ENCODE results near the gene ATP9B. TPM values are rescaled to one million over a fixed set of nuclear protein-coding genes. Genes with fewer than 3 reads are reported as not detected.

The ATP9B gene
- polyA plus RNA-seq, 3 donors = 7.2 to 20.3 (median 14.0) TPM

- TF ChIP-seq, protein P1, sequence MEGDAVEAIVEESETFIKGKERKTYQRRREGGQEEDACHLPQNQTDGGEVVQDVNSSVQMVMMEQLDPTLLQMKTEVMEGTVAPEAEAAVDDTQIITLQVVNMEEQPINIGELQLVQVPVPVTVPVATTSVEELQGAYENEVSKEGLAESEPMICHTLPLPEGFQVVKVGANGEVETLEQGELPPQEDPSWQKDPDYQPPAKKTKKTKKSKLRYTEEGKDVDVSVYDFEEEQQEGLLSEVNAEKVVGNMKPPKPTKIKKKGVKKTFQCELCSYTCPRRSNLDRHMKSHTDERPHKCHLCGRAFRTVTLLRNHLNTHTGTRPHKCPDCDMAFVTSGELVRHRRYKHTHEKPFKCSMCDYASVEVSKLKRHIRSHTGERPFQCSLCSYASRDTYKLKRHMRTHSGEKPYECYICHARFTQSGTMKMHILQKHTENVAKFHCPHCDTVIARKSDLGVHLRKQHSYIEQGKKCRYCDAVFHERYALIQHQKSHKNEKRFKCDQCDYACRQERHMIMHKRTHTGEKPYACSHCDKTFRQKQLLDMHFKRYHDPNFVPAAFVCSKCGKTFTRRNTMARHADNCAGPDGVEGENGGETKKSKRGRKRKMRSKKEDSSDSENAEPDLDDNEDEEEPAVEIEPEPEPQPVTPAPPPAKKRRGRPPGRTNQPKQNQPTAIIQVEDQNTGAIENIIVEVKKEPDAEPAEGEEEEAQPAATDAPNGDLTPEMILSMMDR (IDR thresholded peaks at IDR 0.05) = no peak
These were observed 22.7 kb upstream of the ATP9B start for GRCh38 chr18:79046522-79046921.

DNA sequence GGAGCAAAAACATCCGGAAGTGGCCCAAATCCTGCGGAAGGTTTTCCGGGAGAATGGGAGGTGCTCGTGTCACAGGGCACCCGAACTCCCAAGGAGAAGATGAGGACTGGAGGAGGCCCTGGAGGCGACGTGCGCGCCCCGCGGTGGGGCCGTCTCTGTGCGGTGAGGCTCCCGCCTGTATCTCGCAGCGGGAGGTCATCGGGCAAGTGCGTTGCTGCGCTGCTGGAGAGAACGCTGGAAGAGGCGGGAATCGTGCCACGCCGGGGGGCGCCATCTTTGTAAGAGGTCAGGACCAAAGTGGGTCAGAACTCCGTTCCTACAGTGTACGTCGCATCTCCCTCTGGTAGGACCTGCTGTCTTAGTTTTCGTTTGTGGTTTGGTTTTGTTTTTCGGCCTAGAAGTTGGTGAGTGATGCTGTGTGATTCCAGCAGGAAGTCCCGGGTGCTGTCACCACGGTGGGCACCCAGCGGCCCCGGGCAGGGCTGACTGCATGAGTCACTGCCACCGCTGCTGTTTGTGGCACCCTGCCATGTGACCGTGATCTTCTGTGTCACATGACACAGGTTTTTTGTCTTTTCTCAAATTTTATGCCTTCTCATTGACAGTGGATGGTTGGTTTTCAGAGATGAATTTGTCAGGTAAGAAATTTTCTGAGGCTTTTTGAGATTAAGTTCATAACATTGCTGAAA lies 21.5 kb upstream of the ATP9B start:
- peaks cover 1 to 14% (median 9%) of the 10 kb centered on the region in 3 donors for H3K27me3 Mint-ChIP-seq (ENCODE audit: low read depth in 3 of 3)
- H3K27ac ChIP-seq (ENCODE audit: low read depth in 1 of 2, low read length in 2 of 2) = no peak overlapping the region
- no peak for DNase-seq
- H3K4me3 ChIP-seq (replicated peaks in 1 of 3; ENCODE audit: low read depth in 2 of 3, low read length in 3 of 3) = no peak overlapping the region
- H3K9me3 Mint-ChIP-seq = peaks cover 0 to 11% (median 2%) of the 10 kb centered on the region in 7 donors
- H4K20me1 ChIP-seq (ENCODE audit: insufficient read depth, low read length) = no peaks in the 10 kb centered on the region
- H3K36me3 Mint-ChIP-seq = no peaks in the 10 kb centered on the region
- no peaks in the 10 kb centered on the region for H3K79me2 ChIP-seq (ENCODE audit: insufficient read depth, low read length)
- no peaks in the 10 kb centered on the region for H3K9me3 ChIP-seq (replicated peaks in 1 of 2; ENCODE audit: control insufficient read depth in 1 of 2, insufficient read depth in 1 of 2, low read length in 2 of 2)
- intact Hi-C loops (cut with micrococcal nuclease) = no loop called here
- TF ChIP-seq, protein P1 (IDR thresholded peaks at IDR 0.05) = no peak
- WGBS (ENCODE audit: insufficient coverage) = 90% methylated on average over 32 of the region's 36 CpGs
- H3K4me3 Mint-ChIP-seq = no peak overlapping the region
- no peak overlapping the region for H3K4me2 ChIP-seq (replicated peaks; ENCODE audit: extremely low read depth, low read length, poor library complexity, severe bottlenecking)
- H3K27ac Mint-ChIP-seq = no peak overlapping the region
- H2AFZ ChIP-seq (ENCODE audit: insufficient read depth, low read depth, low read length, poor library complexity, severe bottlenecking) = no peak overlapping the region
- H3K36me3 ChIP-seq (replicated peaks in 1 of 2; ENCODE audit: control insufficient read depth in 1 of 2, insufficient read depth in 2 of 2, low read length in 2 of 2) = no peaks in the 10 kb centered on the region
- H3K4me1 Mint-ChIP-seq = no peaks in the 10 kb centered on the region
- no peak overlapping the region for H3K9ac ChIP-seq (ENCODE audit: insufficient read depth, low read length, poor library complexity, severe bottlenecking)
- no peaks in the 10 kb centered on the region for H3K27me3 ChIP-seq (ENCODE audit: control insufficient read depth in 2 of 2, insufficient read depth in 2 of 2, low read length in 2 of 2)
- H3K4me1 ChIP-seq (ENCODE audit: control insufficient read depth in 1 of 2, insufficient read depth in 2 of 2, low read length in 2 of 2) = no peaks in the 10 kb centered on the region

More at GRCh38 chr18:79046522-79046921, 22.7 kb upstream of the ATP9B start:
- peaks cover 0 to 9% (median 2%) of the 10 kb centered on the region in 7 donors for H3K9me3 Mint-ChIP-seq
- no peaks in the 10 kb centered on the region for H3K36me3 ChIP-seq (replicated peaks in 1 of 2; ENCODE audit: control insufficient read depth in 1 of 2, insufficient read depth in 2 of 2, low read length in 2 of 2)
- no peak overlapping the region for H3K4me3 ChIP-seq (replicated peaks in 1 of 3; ENCODE audit: low read depth in 2 of 3, low read length in 3 of 3)
- H4K20me1 ChIP-seq (ENCODE audit: insufficient read depth, low read length) = no peaks in the 10 kb centered on the region
- no peak overlapping the region for H3K27ac ChIP-seq (ENCODE audit: low read depth in 1 of 2, low read length in 2 of 2)
- no peak overlapping the region for H2AFZ ChIP-seq (ENCODE audit: insufficient read depth, low read depth, low read length, poor library complexity, severe bottlenecking)
- H3K36me3 Mint-ChIP-seq = no peaks in the 10 kb centered on the region
- H3K9ac ChIP-seq (ENCODE audit: insufficient read depth, low read length, poor library complexity, severe bottlenecking) = no peak overlapping the region
- H3K79me2 ChIP-seq (ENCODE audit: insufficient read depth, low read length) = no peaks in the 10 kb centered on the region
- peaks cover 0 to 5% of the 10 kb centered on the region in 2 donors for H3K9me3 ChIP-seq (replicated peaks in 1 of 2; ENCODE audit: control insufficient read depth in 1 of 2, insufficient read depth in 1 of 2, low read length in 2 of 2)
- H3K27ac Mint-ChIP-seq = no peak overlapping the region
- no peaks in the 10 kb centered on the region for H3K27me3 ChIP-seq (ENCODE audit: control insufficient read depth in 2 of 2, insufficient read depth in 2 of 2, low read length in 2 of 2)
- intact Hi-C loops (cut with micrococcal nuclease) = no loop called here
- WGBS (ENCODE audit: insufficient coverage) = 81% methylated on average over 14 of the region's 14 CpGs
- H3K4me2 ChIP-seq (replicated peaks; ENCODE audit: extremely low read depth, low read length, poor library complexity, severe bottlenecking) = no peak overlapping the region
- peaks cover 1 to 13% (median 5%) of the 10 kb centered on the region in 3 donors for H3K27me3 Mint-ChIP-seq (ENCODE audit: low read depth in 3 of 3)
- H3K4me3 Mint-ChIP-seq = no peak overlapping the region
- H3K4me1 ChIP-seq (ENCODE audit: control insufficient read depth in 1 of 2, insufficient read depth in 2 of 2, low read length in 2 of 2) = no peaks in the 10 kb centered on the region
- no peak for DNase-seq
- H3K4me1 Mint-ChIP-seq = no peaks in the 10 kb centered on the region

Data from CD14-positive monocyte (primary cell).